Sigmoid colon (tissue), 4 donors: ENCODE results near the gene DLG1.

ENCODE experiments used
- CTCF ChIP-seq, 4 experiments: fragments of 450-650 bp in 3 of 4; fragments of 200-600 bp in 1 of 4; IDR thresholded peaks; one replicate each; pipeline ENCODE4 v1.5.1; 2016 to 2019; ENCODE audit warnings: antibody characterized with exemption in 4 of 4, mild to moderate bottlenecking in 3 of 4, moderate library complexity in 2 of 4
- EP300 ChIP-seq, 4 donors: sonication (generic); formaldehyde crosslinking; IDR thresholded peaks; one replicate each; pipeline ENCODE4 v1.6.1; 2017; ENCODE audit warnings: antibody characterized with exemption in 4 of 4
- POLR2A ChIP-seq, 2 donors: fragments of 450-650 bp; IDR thresholded peaks; one replicate each; pipeline ENCODE4 v1.6.1; 2016; ENCODE audit warnings: antibody characterized with exemption in 2 of 2, mild to moderate bottlenecking in 2 of 2, moderate library complexity in 2 of 2
- POLR2AphosphoS5 ChIP-seq, 4 donors: sonication (generic); formaldehyde crosslinking; IDR thresholded peaks; one replicate each; pipeline ENCODE4 v1.6.1; 2017; ENCODE audit warnings: antibody characterized with exemption in 4 of 4

GRCh38 chr3:197322149-197322548 is 23.7 kb upstream of the DLG1 start:
- TF ChIP-seq POLR2AphosphoS5 (IDR thresholded peaks at IDR 0.05) (no peak), CTCF (IDR thresholded peaks at IDR 0.05) (no peak), EP300 (IDR thresholded peaks at IDR 0.05) (no peak), POLR2A (IDR thresholded peaks at IDR 0.05) (no peak)
